GM12878 (cell line): ENCODE data around the gene NRSN2. TPM values are rescaled to one million over a fixed set of nuclear protein-coding genes. Genes with fewer than 3 reads are reported as not detected.

Experiments
- ATAC-seq: fragments of 200-7000 bp; cut with Tn5 transposase; 3 replicates; pipeline ENCODE4 v1.9.1; 2020; ENCODE audit warnings: mild to moderate bottlenecking, moderate library complexity
- BruUV-seq: library from RNA; stranded (reverse); fragments of 400-500 nt; replicated peaks from 2 replicates; lab custom pipeline; 2021; lab: Mats Ljungman, UMichigan
- CTCF ChIA-PET: fragments of 300-600 bp; sonication (Branson Sonifier 250); formaldehyde crosslinking; extraction: SDS; loops from one replicate; lab custom pipeline; 2021; ENCODE audit warnings: inconsistent platforms; lab: Yijun Ruan, JAX
- POLR2A ChIA-PET: fragments of 350-600 bp; formaldehyde crosslinking; extraction: SDS; loops from one replicate; lab custom pipeline; 2021; ENCODE audit warnings: inconsistent platforms; lab: Charles Lee
- RAD21 ChIA-PET: fragments of 300-600 bp; sonication (Branson Sonifier 250); formaldehyde crosslinking; loops from one replicate; lab custom pipeline; 2023; ENCODE audit warnings: antibody characterized with exemption; ENCODE audit not compliant: unreplicated experiment; lab: Charles Lee
- SMC1A ChIA-PET: fragments of 300-600 bp; sonication (Branson Sonifier 250); formaldehyde crosslinking; loops from one replicate; lab custom pipeline; 2023; ENCODE audit not compliant: unreplicated experiment, uncharacterized antibody; lab: Charles Lee
- DNase-seq: peaks from one replicate; pipeline ENCODE4 v3.0.0-alpha.2; 2011; ENCODE audit warnings: low read depth, low spot score
- FAIRE-seq: peaks from 3 replicates; lab custom pipeline; 2011; peaks lifted over from hg19 to GRCh38; lab: Jason Lieb, UNC
- H2AFZ ChIP-seq: 2 replicates; pipeline ENCODE4 v1.6.0; 2011; ENCODE audit warnings: low read depth, low read length, control low read depth; ENCODE audit not compliant: control insufficient read depth
- H3K27ac ChIP-seq: 2 replicates; pipeline ENCODE4 v1.5.1; 2011; ENCODE audit warnings: control low read depth; ENCODE audit not compliant: control insufficient read depth, insufficient read depth
- H3K27me3 ChIP-seq, 2 experiments: replicated peaks in 1 of 2; 2 replicates each; pipeline versions ENCODE4 v1.6.0 to v1.6.1; 2011; ENCODE audit warnings: low read length in 1 of 2; ENCODE audit not compliant: control insufficient read depth in 2 of 2, insufficient read depth in 2 of 2
- H3K36me3 ChIP-seq, 2 experiments: 2 replicates each; pipeline ENCODE4 v1.5.1; 2011; ENCODE audit warnings: low read length in 1 of 2; ENCODE audit not compliant: control insufficient read depth in 2 of 2, insufficient read depth in 2 of 2
- H3K4me1 ChIP-seq: 2 replicates; pipeline ENCODE4 v1.6.1; 2011; ENCODE audit warnings: mild to moderate bottlenecking, low read length, moderate library complexity, mixed read lengths; ENCODE audit not compliant: control insufficient read depth, insufficient read depth
- H3K4me2 ChIP-seq: 2 replicates; pipeline ENCODE4 v1.6.0; 2011; ENCODE audit warnings: control low read depth; ENCODE audit not compliant: control insufficient read depth, insufficient read depth
- H3K4me3 ChIP-seq: fragments of 200-600 bp; sonication (generic); 2 replicates; pipeline ENCODE4 v1.5.1; 2016
- H3K79me2 ChIP-seq: 2 replicates; pipeline ENCODE4 v1.6.0; 2011; ENCODE audit warnings: low read length; ENCODE audit not compliant: control insufficient read depth, insufficient read depth
- H3K9ac ChIP-seq: 2 replicates; pipeline ENCODE4 v1.8.0; 2011; ENCODE audit warnings: low read length, control low read depth, mixed read lengths; ENCODE audit not compliant: control insufficient read depth, insufficient read depth
- H3K9me3 ChIP-seq: replicated peaks from 3 replicates; pipeline ENCODE4 v1.5.1; 2011; ENCODE audit warnings: mild to moderate bottlenecking, low read length; ENCODE audit not compliant: control insufficient read depth, insufficient read depth
- H4K20me1 ChIP-seq: 2 replicates; pipeline ENCODE4 v1.6.0; 2011; ENCODE audit not compliant: control insufficient read depth, insufficient read depth
- BRCA1 ChIP-seq: IDR thresholded peaks from 2 replicates; pipeline ENCODE4 v1.6.1; 2011; ENCODE audit warnings: low read depth, low read length, improper control_type of control experiment
- EP300 ChIP-seq, 2 experiments: fragments of 150-350 bp in 1 of 2; IDR thresholded peaks; 2 replicates each; pipeline ENCODE4 v1.6.1; 2011 to 2012; ENCODE audit warnings: low read depth in 2 of 2, low read length in 2 of 2, borderline replicate concordance in 1 of 2, improper control_type of control experiment in 1 of 2, inconsistent platforms in 1 of 2; ENCODE audit not compliant: control insufficient read depth in 1 of 2
- JUND ChIP-seq: IDR thresholded peaks from 2 replicates; pipeline ENCODE4 v1.6.1; 2012; ENCODE audit warnings: low read depth, mild to moderate bottlenecking, low read length, improper control_type of control experiment, moderate library complexity
- MEF2A ChIP-seq: IDR thresholded peaks from 2 replicates; pipeline ENCODE4 v1.6.1; 2011; ENCODE audit warnings: low read depth, mild to moderate bottlenecking, low read length, moderate library complexity; ENCODE audit not compliant: insufficient read depth
- NFIC ChIP-seq: IDR thresholded peaks from 2 replicates; pipeline ENCODE4 v1.6.1; 2012; ENCODE audit warnings: low read depth, mild to moderate bottlenecking, inconsistent platforms, low read length, moderate library complexity
- NR2C1 ChIP-seq: fragments of 450-650 bp; IDR thresholded peaks from 2 replicates; pipeline ENCODE4 v1.6.1; 2017; ENCODE audit warnings: antibody characterized with exemption, mild to moderate bottlenecking, moderate library complexity
- RBBP5 ChIP-seq: fragments of 200-600 bp; sonication (generic); conservative IDR thresholded peaks from 2 replicates; pipeline ENCODE4 v1.6.1; 2016
- RUNX3 ChIP-seq: IDR thresholded peaks from 2 replicates; pipeline ENCODE4 v1.6.1; 2012; ENCODE audit warnings: low read length, inconsistent platforms
- YBX1 ChIP-seq: fragments of 450-650 bp; IDR thresholded peaks from 2 replicates; pipeline ENCODE4 v1.6.1; 2016; ENCODE audit warnings: antibody characterized with exemption
- WGBS: methylation state at CpG from one replicate; pipeline ENCODE4 v1.1.6; 2016; ENCODE audit warnings: low lambda C conversion rate; ENCODE audit not compliant: insufficient replicate concordance, insufficient coverage; ENCODE audit errors: missing lambda C conversion rate; 5-methylcytosine and 5-hydroxymethylcytosine counted together
- in situ Hi-C: fragments of 300-500 bp; cut with MboI; formaldehyde crosslinking; loops from 9 replicates; pipeline ENCODE4 v1.14.3; 2018; ENCODE audit warnings: mixed read lengths
- intact Hi-C: fragments of 100-400 bp; cut with micrococcal nuclease; formaldehyde crosslinking; loops from one replicate; pipeline ENCODE4 v1.14.2; 2022; ENCODE audit not compliant: unreplicated experiment
- polyA plus RNA-seq, 11 experiments: library from polyadenylated mRNA; depleted of rRNA in 4 of 11; unstranded in 6 of 11; stranded (reverse) in 5 of 11; fragments of >200 nt; fragmentation: Nextera tagmentation in 4 of 11; fragmentation: Illumina TruSeq in 1 of 11; extraction: Ambion mirVana in 4 of 11; extraction: Trizol in 1 of 11; gene quantifications; 1 replicate in 1 of 11; 2 replicates in 10 of 11; pipeline versions ENCODE4 v1.2.1 to v1.2.3, GENCODE V29; 2011 to 2016; ENCODE audit warnings: inconsistent platforms in 2 of 11, missing spikeins in 2 of 11, low read depth in 1 of 11
- total RNA-seq, 4 experiments: library from RNA; depleted of rRNA in 3 of 4; stranded (reverse); fragments of >200 nt in 3 of 4; fragmentation: Illumina TruSeq in 1 of 4; extraction: Trizol in 1 of 4; gene quantifications; 2 replicates each; pipeline versions ENCODE4 v1.2.1 to v1.2.3, GENCODE V29; 2013 to 2021
- TF ChIP-seq, protein P1 (sequence below): fragments of 450-650 bp; IDR thresholded peaks from 2 replicates; pipeline ENCODE4 v1.6.1; 2017; ENCODE audit warnings: mild to moderate bottlenecking, moderate library complexity
- TF ChIP-seq, protein P2 (sequence below): IDR thresholded peaks from 2 replicates; pipeline ENCODE4 v1.6.1; 2012; ENCODE audit warnings: low read depth, low read length, improper control_type of control experiment

NRSN2 gene
- total and polyA plus RNA-seq, 10 of the 15 experiments (the other 5 are each of a cell fraction or from before 2014, with no cell fraction given) = 6.2 to 32.4 (median 13.0) TPM

DNA sequence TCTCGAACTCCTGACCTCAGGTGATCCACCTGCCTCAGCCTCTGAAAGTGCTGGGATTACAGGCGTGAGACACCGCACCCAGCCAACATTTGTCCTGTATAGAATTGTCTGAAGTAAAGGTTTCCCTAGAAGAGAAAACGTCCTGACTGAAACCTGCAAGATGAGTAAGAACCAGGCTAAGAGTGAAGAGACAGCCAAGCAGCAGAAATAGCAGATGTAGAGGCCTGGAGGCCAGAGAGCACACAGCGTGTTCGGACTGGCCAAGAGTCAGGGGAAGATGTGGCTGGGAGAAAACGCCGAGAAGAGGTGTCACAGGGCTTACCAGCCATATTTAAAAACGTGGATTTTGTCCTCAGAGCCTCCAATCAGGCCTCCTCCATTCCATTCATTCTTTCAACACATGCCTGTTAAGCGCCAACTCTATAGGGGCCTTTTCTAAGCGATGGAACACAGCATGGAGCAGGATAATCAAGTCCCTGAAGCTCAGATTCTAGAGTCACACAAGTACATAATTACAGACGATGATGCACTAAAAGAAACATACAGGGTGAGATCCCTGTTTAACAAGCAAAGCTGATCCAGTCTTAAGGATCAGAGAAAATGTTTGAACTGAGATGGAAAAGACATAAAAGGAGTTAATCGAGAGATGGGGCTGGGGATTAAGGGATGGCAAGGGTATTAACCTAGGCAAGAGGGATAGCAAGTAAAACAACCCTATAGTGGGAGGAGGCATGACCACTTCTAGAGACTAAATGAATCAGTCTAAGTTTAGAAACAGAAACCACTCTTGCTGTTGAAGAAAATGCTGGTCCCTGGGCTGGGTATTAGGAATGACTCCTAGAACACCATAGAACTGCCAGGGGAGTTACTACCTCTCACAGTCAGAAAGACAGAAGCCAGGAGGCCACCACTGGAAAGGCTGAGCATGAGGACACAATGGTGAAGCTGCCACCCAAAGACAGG, 44.7 kb upstream of the NRSN2 start:
- TF ChIP-seq RUNX3 = peak; percentile 12; the same call in 1 of the 2 replicates
- no peak for TF ChIP-seq NR2C1
- intact Hi-C loops = no loop called here
- no peaks in the 10 kb centered on the region; the same call in 2 of the 3 replicates for H3K9me3 ChIP-seq
- in situ Hi-C loops = no loop called here
- no TSS peak for BruUV-seq
- no peak overlapping the region for H3K27ac ChIP-seq
- no peaks in the 10 kb centered on the region for H3K27me3 ChIP-seq
- FAIRE-seq (no peak), DNase-seq (no peak), ATAC-seq (no peak)
- peaks cover 39% of the 10 kb centered on the region for H3K79me2 ChIP-seq
- SMC1A ChIA-PET = interaction anchor here (1.9 kb wide), 1 partner anchor 23 kb away, joined by 6 read pairs; the partner anchor contains the start of gene SOX12
- H3K4me2 ChIP-seq = no peak overlapping the region; the same call in 1 of the 2 replicates
- CTCF ChIA-PET = interaction anchor here (2.5 to 3.2 kb wide), 2 partner anchors 8 to 28 kb away, joined by 7 to 14 read pairs; no protein-coding TSS in a partner anchor
- WGBS = 85% methylated on average over 13 of the region's 13 CpGs
- no peak overlapping the region for H3K4me3 ChIP-seq
- RAD21 ChIA-PET = interaction anchor here (1.3 kb wide), 1 partner anchor 23 kb away, joined by 3 read pairs; the partner anchor contains the start of gene SOX12
- no peak overlapping the region for H2AFZ ChIP-seq
- H3K36me3 ChIP-seq = no peaks in the 10 kb centered on the region; a peak in 2 of 4 replicates
- peaks cover 4% of the 10 kb centered on the region for H4K20me1 ChIP-seq
- H3K4me1 ChIP-seq = peaks cover 27% of the 10 kb centered on the region
- H3K9ac ChIP-seq = no peak overlapping the region
- POLR2A ChIA-PET = no interaction called here

DNA sequence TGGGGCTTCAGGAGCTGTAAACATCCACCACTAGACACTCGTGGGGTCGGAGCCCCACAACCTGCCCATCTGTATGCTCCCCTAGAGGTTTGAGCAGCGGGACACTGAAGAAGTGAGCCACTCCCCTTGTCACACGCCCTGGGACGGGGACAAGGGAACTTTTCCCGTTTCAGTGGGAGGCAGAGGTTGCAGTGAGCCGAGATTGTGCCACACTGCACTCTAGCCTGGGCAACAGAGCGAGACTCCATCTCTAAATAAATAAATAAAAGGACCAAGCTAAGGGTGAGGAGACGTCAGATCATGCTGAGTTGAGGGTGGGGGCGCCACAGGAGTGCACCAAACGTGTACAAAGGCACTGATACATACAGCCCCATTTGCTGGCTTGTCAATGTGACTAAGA, 41.2 kb upstream of the NRSN2 start:
- CTCF ChIA-PET = no interaction called here
- TF ChIP-seq JUND (no peak), NR2C1 (no peak), NFIC (no peak), EP300 (IDR thresholded peaks at IDR 0.05; ENCODE audit: borderline replicate concordance in 1 of 2, control insufficient read depth in 1 of 2, low read depth in 2 of 2, low read length in 2 of 2) (no peak), RBBP5 (no peak), YBX1 (no peak), BRCA1 (no peak), MEF2A (no peak)
- TF ChIP-seq, protein P1, sequence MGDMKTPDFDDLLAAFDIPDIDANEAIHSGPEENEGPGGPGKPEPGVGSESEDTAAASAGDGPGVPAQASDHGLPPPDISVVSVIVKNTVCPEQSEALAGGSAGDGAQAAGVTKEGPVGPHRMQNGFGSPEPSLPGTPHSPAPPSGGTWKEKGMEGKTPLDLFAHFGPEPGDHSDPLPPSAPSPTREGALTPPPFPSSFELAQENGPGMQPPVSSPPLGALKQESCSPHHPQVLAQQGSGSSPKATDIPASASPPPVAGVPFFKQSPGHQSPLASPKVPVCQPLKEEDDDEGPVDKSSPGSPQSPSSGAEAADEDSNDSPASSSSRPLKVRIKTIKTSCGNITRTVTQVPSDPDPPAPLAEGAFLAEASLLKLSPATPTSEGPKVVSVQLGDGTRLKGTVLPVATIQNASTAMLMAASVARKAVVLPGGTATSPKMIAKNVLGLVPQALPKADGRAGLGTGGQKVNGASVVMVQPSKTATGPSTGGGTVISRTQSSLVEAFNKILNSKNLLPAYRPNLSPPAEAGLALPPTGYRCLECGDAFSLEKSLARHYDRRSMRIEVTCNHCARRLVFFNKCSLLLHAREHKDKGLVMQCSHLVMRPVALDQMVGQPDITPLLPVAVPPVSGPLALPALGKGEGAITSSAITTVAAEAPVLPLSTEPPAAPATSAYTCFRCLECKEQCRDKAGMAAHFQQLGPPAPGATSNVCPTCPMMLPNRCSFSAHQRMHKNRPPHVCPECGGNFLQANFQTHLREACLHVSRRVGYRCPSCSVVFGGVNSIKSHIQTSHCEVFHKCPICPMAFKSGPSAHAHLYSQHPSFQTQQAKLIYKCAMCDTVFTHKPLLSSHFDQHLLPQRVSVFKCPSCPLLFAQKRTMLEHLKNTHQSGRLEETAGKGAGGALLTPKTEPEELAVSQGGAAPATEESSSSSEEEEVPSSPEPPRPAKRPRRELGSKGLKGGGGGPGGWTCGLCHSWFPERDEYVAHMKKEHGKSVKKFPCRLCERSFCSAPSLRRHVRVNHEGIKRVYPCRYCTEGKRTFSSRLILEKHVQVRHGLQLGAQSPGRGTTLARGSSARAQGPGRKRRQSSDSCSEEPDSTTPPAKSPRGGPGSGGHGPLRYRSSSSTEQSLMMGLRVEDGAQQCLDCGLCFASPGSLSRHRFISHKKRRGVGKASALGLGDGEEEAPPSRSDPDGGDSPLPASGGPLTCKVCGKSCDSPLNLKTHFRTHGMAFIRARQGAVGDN = no peak
- TF ChIP-seq, protein P2, sequence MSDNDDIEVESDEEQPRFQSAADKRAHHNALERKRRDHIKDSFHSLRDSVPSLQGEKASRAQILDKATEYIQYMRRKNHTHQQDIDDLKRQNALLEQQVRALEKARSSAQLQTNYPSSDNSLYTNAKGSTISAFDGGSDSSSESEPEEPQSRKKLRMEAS = no peak

More for the DNA sequence above, 41.2 kb upstream of the NRSN2 start:
- FAIRE-seq (no peak), ATAC-seq (no peak), DNase-seq (no peak)
- POLR2A ChIA-PET = no interaction called here
- H3K79me2 ChIP-seq = peaks cover 5% of the 10 kb centered on the region
- no peaks in the 10 kb centered on the region for H3K9me3 ChIP-seq
- intact Hi-C loops = no loop called here
- in situ Hi-C loops = no loop called here
- H3K4me2 ChIP-seq = no peak overlapping the region
- H2AFZ ChIP-seq = no peak overlapping the region
- peaks cover 17% of the 10 kb centered on the region for H3K4me1 ChIP-seq
- H3K36me3 ChIP-seq = no peaks in the 10 kb centered on the region; a peak in 1 of 4 replicates
- no peak overlapping the region for H3K4me3 ChIP-seq
- RAD21 ChIA-PET = no interaction called here
- no peak overlapping the region for H3K27ac ChIP-seq
- SMC1A ChIA-PET = no interaction called here
- BruUV-seq = no TSS peak
- H3K27me3 ChIP-seq = no peaks in the 10 kb centered on the region
- WGBS = 41% methylated on average over 11 of the region's 11 CpGs
- H4K20me1 ChIP-seq = no peaks in the 10 kb centered on the region; the same call in 1 of the 2 replicates
- H3K9ac ChIP-seq = no peak overlapping the region
